Peyer's patch (tissue), 4 donors: ENCODE results near the gene KLHL29. TPM values are rescaled to one million over a fixed set of nuclear protein-coding genes. Genes with fewer than 3 reads are reported as not detected.

ENCODE experiments used
- DNase-seq, 3 donors: peaks; one replicate each; pipeline ENCODE4 v3.0.0-alpha.2; 2017 to 2019
- H3K27ac ChIP-seq, 4 donors: fragments of 200-600 bp; sonication (generic); one replicate each; pipeline ENCODE4 v1.5.1; 2016 to 2019
- H3K27me3 ChIP-seq, 2 donors: fragments of 200-600 bp; sonication (generic); one replicate each; pipeline ENCODE4 v1.5.1; 2019
- H3K36me3 ChIP-seq, 3 donors: fragments of 200-600 bp; sonication (generic); one replicate each; pipeline ENCODE4 v1.5.1; 2016 to 2019
- H3K4me1 ChIP-seq, 4 donors: fragments of 200-600 bp; sonication (generic); one replicate each; pipeline ENCODE4 v1.5.1; 2016 to 2019
- H3K4me3 ChIP-seq, 4 donors: fragments of 200-600 bp; sonication (generic); 1 replicate in 3 of 4; 2 replicates in 1 of 4; pipeline ENCODE4 v1.5.1; 2016 to 2019; ENCODE audit warnings: mild to moderate bottlenecking in 1 of 4
- H3K9me3 ChIP-seq, 4 donors: fragments of 200-600 bp; sonication (generic); one replicate each; pipeline ENCODE4 v1.5.1; 2016 to 2019; ENCODE audit warnings: mild to moderate bottlenecking in 1 of 4
- POLR2A ChIP-seq, 2 donors: fragments of 450-650 bp; IDR thresholded peaks; one replicate each; pipeline ENCODE4 v1.5.1; 2017; ENCODE audit warnings: antibody characterized with exemption in 2 of 2, mild to moderate bottlenecking in 2 of 2, moderate library complexity in 2 of 2
- total RNA-seq, 4 donors: library from RNA; depleted of rRNA; stranded (reverse); fragments of >200 nt; gene quantifications; one replicate each; pipeline ENCODE4 v1.1.0, GENCODE V29; 2016
- TF ChIP-seq, protein P1 (sequence below), 6 experiments: fragments of 450-650 bp in 4 of 6; fragments of 200-600 bp in 2 of 6; sonication (generic) in 1 of 6; IDR thresholded peaks; one replicate each; pipeline ENCODE4 v1.5.1; 2017 to 2019; ENCODE audit warnings: antibody characterized with exemption in 6 of 6, mild to moderate bottlenecking in 3 of 6, moderate library complexity in 1 of 6

The KLHL29 gene
- total RNA-seq, 4 donors from 2014 or later: 1.1 to 18.2 (median 5.0) TPM

DNA sequence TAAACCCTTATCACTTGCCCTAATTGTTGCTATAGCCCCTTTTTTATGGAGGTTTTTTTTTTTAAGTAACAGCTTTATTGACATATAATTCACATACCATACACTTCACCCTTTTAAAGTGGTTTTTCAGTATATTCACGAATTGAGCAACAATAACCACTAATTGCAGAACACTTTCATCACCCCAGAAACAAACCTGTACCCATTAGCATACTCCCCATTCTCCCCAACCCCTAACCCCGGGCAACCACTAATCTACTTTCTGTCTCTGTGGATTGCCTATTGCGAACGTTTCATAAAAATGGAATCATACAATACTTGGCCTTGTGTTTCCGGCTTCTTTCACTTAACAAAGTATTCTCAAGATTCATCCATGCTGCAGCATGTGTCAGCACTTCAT lies 328.4 kb downstream of the KLHL29 start:
- TF ChIP-seq POLR2A (IDR thresholded peaks at IDR 0.05): no peak
- TF ChIP-seq, protein P1, sequence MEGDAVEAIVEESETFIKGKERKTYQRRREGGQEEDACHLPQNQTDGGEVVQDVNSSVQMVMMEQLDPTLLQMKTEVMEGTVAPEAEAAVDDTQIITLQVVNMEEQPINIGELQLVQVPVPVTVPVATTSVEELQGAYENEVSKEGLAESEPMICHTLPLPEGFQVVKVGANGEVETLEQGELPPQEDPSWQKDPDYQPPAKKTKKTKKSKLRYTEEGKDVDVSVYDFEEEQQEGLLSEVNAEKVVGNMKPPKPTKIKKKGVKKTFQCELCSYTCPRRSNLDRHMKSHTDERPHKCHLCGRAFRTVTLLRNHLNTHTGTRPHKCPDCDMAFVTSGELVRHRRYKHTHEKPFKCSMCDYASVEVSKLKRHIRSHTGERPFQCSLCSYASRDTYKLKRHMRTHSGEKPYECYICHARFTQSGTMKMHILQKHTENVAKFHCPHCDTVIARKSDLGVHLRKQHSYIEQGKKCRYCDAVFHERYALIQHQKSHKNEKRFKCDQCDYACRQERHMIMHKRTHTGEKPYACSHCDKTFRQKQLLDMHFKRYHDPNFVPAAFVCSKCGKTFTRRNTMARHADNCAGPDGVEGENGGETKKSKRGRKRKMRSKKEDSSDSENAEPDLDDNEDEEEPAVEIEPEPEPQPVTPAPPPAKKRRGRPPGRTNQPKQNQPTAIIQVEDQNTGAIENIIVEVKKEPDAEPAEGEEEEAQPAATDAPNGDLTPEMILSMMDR (IDR thresholded peaks at IDR 0.05): no peak
- Histone ChIP-seq H3K27ac (no peak overlapping the region), H3K36me3 (peaks cover 0 to 16% (median 0%) of the 10 kb centered on the region in 3 donors), H3K27me3 (no peaks in the 10 kb centered on the region), H3K9me3 (no peaks in the 10 kb centered on the region), H3K4me3 (no peak overlapping the region), H3K4me1 (no peaks in the 10 kb centered on the region)
- DNase-seq: no peak

DNA sequence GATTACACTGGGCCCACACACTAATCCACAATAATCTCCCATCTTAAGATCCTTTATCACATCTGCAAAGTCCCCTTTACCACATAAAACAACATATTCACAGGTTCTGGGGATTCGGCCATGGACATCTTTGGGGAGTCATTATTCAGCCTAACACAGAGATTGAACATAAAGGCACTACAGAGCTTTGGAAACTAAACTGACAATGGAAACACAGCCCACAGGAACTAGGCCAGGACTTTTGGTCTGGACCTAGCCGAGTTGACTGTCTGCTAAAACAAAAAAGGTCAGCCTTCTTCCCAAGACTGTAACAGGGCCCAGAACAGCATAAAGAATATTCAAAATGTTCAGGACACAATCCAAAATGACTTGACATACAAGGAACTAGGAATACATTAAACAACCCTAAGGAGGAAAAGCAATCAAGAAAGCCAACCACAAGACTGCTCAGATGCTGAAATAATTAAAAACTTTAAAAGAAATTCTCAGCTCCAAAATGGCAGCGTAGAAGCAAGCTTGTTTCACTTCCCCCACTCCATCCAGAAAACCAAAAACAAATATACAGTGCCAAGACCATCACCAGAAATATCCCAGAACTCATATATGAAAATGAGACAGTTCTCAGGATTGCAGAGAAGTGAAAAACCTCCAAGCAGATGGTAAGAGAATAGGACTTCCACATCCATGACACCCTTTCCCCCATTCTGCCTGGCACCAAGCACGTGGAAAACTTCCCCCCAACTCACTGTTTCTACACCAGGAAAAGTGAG lies 334.1 kb downstream of the KLHL29 start:
- no peak for DNase-seq
- TF ChIP-seq, protein P1 (IDR thresholded peaks at IDR 0.05): no peak
- TF ChIP-seq POLR2A (IDR thresholded peaks at IDR 0.05): no peak
- Histone ChIP-seq H3K9me3 (peaks cover 0 to 15% (median 0%) of the 10 kb centered on the region in 4 donors), H3K4me1 (peaks cover 0 to 6% (median 0%) of the 10 kb centered on the region in 4 donors), H3K27me3 (no peaks in the 10 kb centered on the region), H3K36me3 (peaks cover 0 to 7% (median 0%) of the 10 kb centered on the region in 3 donors), H3K27ac (no peak overlapping the region), H3K4me3 (no peak overlapping the region)

DNA sequence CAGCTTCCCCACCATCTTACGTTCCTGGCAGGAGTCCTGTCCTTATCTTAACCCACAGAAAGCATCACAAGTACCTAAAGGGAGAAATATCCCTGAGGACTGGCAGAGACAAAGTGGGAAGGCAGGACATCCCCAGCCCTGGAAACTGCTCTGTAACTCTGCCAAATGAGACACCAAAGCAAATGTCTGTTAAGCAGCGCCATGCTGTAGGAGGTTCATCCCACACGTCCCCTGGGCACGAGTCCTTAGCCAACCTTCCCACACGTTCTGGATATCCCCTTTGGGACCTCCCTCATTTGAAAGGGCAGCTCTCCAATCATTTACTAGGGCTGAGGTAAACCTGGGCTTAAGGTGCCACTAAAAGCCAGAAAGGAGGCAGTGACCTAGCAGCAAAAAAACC lies 334.7 kb downstream of the KLHL29 start:
- Histone ChIP-seq H3K4me3 (no peak overlapping the region), H3K36me3 (peaks cover 0 to 7% (median 0%) of the 10 kb centered on the region in 3 donors), H3K9me3 (peaks cover 0 to 15% (median 0%) of the 10 kb centered on the region in 4 donors), H3K27ac (no peak overlapping the region), H3K27me3 (no peaks in the 10 kb centered on the region), H3K4me1 (peaks cover 0 to 6% (median 0%) of the 10 kb centered on the region in 4 donors)
- TF ChIP-seq, protein P1 (IDR thresholded peaks at IDR 0.05): no peak
- no peak for TF ChIP-seq POLR2A (IDR thresholded peaks at IDR 0.05)
- no peak for DNase-seq

DNA sequence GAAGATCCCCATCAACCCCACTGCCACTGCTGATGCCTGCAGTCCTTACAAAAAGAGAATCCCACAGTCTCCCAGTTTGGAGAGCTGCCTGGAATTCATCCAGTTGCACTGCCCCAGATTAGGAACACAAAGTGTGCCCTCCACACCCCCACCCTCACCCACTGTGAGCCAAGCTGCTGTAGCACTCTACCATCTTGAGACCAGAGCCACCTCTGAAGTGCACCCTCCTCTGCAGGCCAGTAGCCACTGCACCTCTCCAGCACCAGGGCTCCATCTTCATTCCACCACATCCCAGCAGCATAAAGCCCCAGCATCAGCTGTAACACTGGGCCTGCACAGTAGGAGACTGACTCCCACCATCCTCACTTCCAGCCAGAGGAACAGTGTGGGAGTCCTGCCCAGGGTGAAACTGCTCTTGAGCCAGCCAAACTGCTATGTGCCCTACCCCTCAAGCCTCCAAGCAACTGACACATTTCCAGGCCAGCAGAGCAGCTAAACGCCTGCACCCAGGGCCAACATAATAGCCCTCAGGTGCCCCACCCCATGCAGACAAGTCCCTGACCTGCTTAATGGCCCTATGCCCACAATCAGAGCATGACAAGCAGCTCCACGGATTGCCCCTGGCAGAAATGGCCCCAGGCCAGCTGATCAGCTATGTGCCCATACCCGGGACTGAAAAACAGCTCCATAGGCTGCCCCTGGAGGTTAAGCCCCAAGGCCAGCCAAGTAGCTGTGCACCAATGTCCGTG lies 335.9 kb downstream of the KLHL29 start:
- TF ChIP-seq, protein P1 (IDR thresholded peaks at IDR 0.05): no peak
- no peak for TF ChIP-seq POLR2A (IDR thresholded peaks at IDR 0.05)
- no peak overlapping the region for H3K27ac ChIP-seq
- no peak overlapping the region for H3K4me3 ChIP-seq
- H3K27me3 ChIP-seq: no peaks in the 10 kb centered on the region
- peaks cover 0 to 6% (median 0%) of the 10 kb centered on the region in 4 donors for H3K4me1 ChIP-seq
- no peak for DNase-seq
- H3K9me3 ChIP-seq: peaks cover 0 to 15% (median 0%) of the 10 kb centered on the region in 4 donors
- H3K36me3 ChIP-seq: peaks cover 0 to 7% (median 0%) of the 10 kb centered on the region in 3 donors

DNA sequence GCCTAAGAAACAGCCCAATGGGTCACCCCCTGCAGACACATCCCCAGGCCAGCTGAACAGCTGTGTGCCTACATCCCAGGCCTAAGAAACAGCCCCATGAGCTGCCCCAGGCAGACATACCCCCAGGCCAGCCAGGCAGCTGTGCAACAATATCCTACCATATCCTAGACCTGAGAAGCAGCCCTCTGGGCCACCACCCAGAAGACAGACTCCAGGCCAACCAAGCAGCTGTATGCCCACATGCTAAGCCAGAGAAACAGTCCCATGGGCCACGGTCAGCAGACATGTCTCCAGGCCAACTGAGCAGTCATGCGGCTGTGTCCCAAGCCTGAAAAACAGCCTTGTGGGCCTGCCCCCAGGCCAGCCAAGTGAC lies 336.5 kb downstream of the KLHL29 start:
- Histone ChIP-seq H3K9me3 (peaks cover 0 to 15% (median 0%) of the 10 kb centered on the region in 4 donors), H3K4me3 (no peak overlapping the region), H3K4me1 (peaks cover 0 to 6% (median 0%) of the 10 kb centered on the region in 4 donors), H3K27ac (no peak overlapping the region), H3K36me3 (peaks cover 0 to 8% (median 0%) of the 10 kb centered on the region in 3 donors), H3K27me3 (no peaks in the 10 kb centered on the region)
- TF ChIP-seq, protein P1 (IDR thresholded peaks at IDR 0.05): no peak
- no peak for TF ChIP-seq POLR2A (IDR thresholded peaks at IDR 0.05)
- DNase-seq: no peak
